ENCODE measurements around the gene BMAL1. TPM values are rescaled to one million over a fixed set of nuclear protein-coding genes. Genes with fewer than 3 reads are reported as not detected.

The BMAL1 gene
- total and polyA plus RNA-seq, 2 donors from 2014 or later: 9.2 to 20.6 TPM

GRCh38 chr11:13335319-13335718 lies 57.7 kb downstream of the BMAL1 start:
- Histone ChIP-seq H3K4me3 (ENCODE audit: low read length in 3 of 3) (no peak overlapping the region), H3K27ac (ENCODE audit: low read depth in 2 of 2, low read length in 2 of 2) (no peak overlapping the region), H3K9ac (ENCODE audit: low read length in 3 of 3) (no peak overlapping the region), H3K4me1 (ENCODE audit: control insufficient read depth in 2 of 3, insufficient read depth in 2 of 3, low read depth in 1 of 3, low read length in 3 of 3) (peaks cover 0 to 23% (median 8%) of the 10 kb centered on the region in 3 donors), H3K27me3 (ENCODE audit: control insufficient read depth, insufficient read depth, low read length) (no peaks in the 10 kb centered on the region), H3K36me3 (ENCODE audit: control insufficient read depth in 2 of 3, insufficient read depth in 3 of 3, low read length in 3 of 3) (no peaks in the 10 kb centered on the region), H3K9me3 (ENCODE audit: control insufficient read depth in 2 of 3, insufficient read depth in 1 of 3, low read length in 3 of 3) (no peaks in the 10 kb centered on the region)
- DNase-seq (peak in 3 of 5 donors; percentile 56 to 65 (median 61)), FAIRE-seq (no peak)
- peak; percentile 75 for TF ChIP-seq CTCF (IDR thresholded peaks at IDR 0.05; ENCODE audit: borderline replicate concordance, extremely low read depth, insufficient read depth)
- intact Hi-C loops (cut with DNase I): loop anchor here (10.0 kb wide), 1 partner anchor 121 kb away; no protein-coding TSS in a partner anchor

DNA sequence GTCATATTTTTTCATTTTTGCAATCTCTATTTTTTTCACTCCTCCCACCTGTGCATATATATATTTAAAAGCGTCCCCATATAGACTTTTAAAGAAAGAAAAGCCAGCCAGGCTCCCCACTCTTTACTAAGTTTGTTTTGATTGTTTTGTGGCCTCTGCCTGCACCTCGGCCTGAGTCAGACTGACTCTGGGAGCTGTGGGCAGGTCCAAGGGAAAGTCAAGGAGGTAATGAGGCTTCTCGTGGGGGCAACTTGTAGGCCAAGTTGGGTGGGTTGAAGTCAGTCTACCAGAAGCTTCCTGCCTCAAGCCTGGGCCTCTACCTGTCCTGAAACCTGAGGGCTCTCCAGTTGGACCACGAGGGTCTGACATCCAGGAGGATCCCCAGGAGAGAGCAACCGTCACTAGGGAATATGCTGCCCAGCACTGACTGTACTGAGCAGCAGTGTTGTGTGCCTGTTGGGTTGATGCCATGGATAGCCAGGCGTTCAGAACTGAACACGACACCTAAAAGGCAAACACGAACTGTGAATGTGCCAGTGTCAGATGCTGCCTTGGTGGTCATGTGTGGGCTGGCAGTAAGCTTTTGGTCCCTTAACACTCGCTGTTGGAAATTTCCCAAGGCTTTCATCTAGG lies 58.8 kb downstream of the BMAL1 start:
- Histone ChIP-seq H3K27ac (ENCODE audit: low read depth in 2 of 2, low read length in 2 of 2) (no peak overlapping the region), H3K9ac (ENCODE audit: low read length in 3 of 3) (no peak overlapping the region), H3K27me3 (ENCODE audit: control insufficient read depth, insufficient read depth, low read length) (no peaks in the 10 kb centered on the region), H3K4me3 (ENCODE audit: low read length in 3 of 3) (no peak overlapping the region), H3K4me1 (ENCODE audit: control insufficient read depth in 2 of 3, insufficient read depth in 2 of 3, low read depth in 1 of 3, low read length in 3 of 3) (peaks cover 0 to 23% (median 8%) of the 10 kb centered on the region in 3 donors), H3K9me3 (ENCODE audit: control insufficient read depth in 2 of 3, insufficient read depth in 1 of 3, low read length in 3 of 3) (no peaks in the 10 kb centered on the region), H3K36me3 (ENCODE audit: control insufficient read depth in 2 of 3, insufficient read depth in 3 of 3, low read length in 3 of 3) (no peaks in the 10 kb centered on the region)
- no peak for TF ChIP-seq CTCF (IDR thresholded peaks at IDR 0.05; ENCODE audit: borderline replicate concordance, extremely low read depth, insufficient read depth)
- FAIRE-seq (no peak), DNase-seq (no peak)
- intact Hi-C loops (cut with DNase I): loop anchor here (10.0 kb wide), 1 partner anchor 122 kb away; no protein-coding TSS in a partner anchor

DNA sequence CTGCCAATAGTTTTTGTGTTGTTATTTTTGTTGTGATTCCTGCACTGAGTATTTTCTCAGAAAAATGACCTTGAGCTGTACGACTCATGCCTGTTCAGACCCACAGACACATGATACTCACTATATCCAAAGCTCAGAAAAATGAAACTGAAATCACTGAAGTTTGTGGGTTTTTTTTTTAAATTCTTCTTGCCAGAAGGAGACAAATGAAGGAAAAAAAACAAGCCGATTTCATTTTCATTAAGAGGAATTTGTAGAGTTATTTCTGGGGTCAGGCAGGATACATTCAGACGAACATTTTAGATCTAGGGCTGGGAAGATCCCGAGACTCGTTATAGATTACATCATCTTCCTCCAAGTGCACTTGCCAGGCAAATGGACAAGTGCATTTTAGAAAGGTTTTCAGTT lies 60.4 kb downstream of the BMAL1 start:
- no peak for FAIRE-seq
- peak overlapping the region in 2 of 3 donors; percentile 16 to 22 for H3K4me3 ChIP-seq (ENCODE audit: low read length in 3 of 3)

More for the DNA sequence above, 60.4 kb downstream of the BMAL1 start:
- Histone ChIP-seq H3K36me3 (ENCODE audit: control insufficient read depth in 2 of 3, insufficient read depth in 3 of 3, low read length in 3 of 3) (no peaks in the 10 kb centered on the region), H3K9ac (ENCODE audit: low read length in 3 of 3) (peak overlapping the region in 1 of 3 donors; percentile 45), H3K4me1 (ENCODE audit: control insufficient read depth in 2 of 3, insufficient read depth in 2 of 3, low read depth in 1 of 3, low read length in 3 of 3) (peaks cover 0 to 20% (median 8%) of the 10 kb centered on the region in 3 donors), H3K27me3 (ENCODE audit: control insufficient read depth, insufficient read depth, low read length) (no peaks in the 10 kb centered on the region), H3K9me3 (ENCODE audit: control insufficient read depth in 2 of 3, insufficient read depth in 1 of 3, low read length in 3 of 3) (no peaks in the 10 kb centered on the region), H3K27ac (ENCODE audit: low read depth in 2 of 2, low read length in 2 of 2) (peak overlapping the region in 1 of 2 donors; percentile 59)
- TF ChIP-seq CTCF (IDR thresholded peaks at IDR 0.05; ENCODE audit: borderline replicate concordance, extremely low read depth, insufficient read depth): no peak
- intact Hi-C loops (cut with DNase I): loop anchor here (10.0 kb wide), 1 partner anchor 123 kb away; no protein-coding TSS in a partner anchor
- DNase-seq: no peak

All from kidney (tissue), 14 donors.